ENCODE data around the gene HIF3A. TPM values are rescaled to one million over a fixed set of nuclear protein-coding genes. Genes with fewer than 3 reads are reported as not detected.
"Not testable (repeated sequence)": the region's sequence is repeated elsewhere in the genome, so short reads cannot be mapped to it uniquely, and the experiment has no call there.

HIF3A gene
- total and polyA plus RNA-seq, 2 of the 4 experiments (the other 2 are of a cell fraction) = 0.02 TPM; not detected in 1

DNA sequence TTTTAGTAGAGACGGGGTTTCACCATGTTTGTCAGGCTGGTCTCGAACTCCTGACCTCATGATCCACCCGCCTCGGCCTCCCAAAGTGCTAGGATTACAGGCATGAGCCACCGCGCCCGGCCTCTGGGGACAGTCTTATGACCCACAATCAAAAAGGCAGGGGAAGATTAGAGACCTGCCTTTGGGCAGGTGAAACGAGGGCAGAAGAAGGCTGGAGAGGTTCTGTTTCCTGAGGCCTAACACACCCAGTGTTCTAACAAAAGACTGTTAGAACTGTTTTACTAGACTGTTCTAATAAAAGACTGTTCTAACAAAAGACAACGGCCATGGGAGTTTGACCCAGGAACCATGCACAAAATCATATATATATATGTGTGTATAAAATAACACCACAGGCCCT lies 26.4 kb downstream of the HIF3A start:
- CTCF ChIA-PET; H3K27ac ChIP-seq (ENCODE audit: insufficient read depth, low read length); H3K79me1 ChIP-seq (ENCODE audit: low read depth in 1 of 2, low read length in 2 of 2); H3K18ac ChIP-seq (ENCODE audit: low read depth, low read length); H4K20me1 ChIP-seq (ENCODE audit: insufficient read depth, low read length); H2AFZ ChIP-seq (replicated peaks; ENCODE audit: low read length, poor library complexity); H3K56ac ChIP-seq (ENCODE audit: extremely low read depth, insufficient read depth, low read length); H4K91ac ChIP-seq (ENCODE audit: insufficient read depth, low read depth, low read length); H2AK5ac ChIP-seq (ENCODE audit: low read depth, low read length); BruUV-seq (replicated peaks); H3K4ac ChIP-seq (ENCODE audit: low read depth, low read length); H2BK120ac ChIP-seq (ENCODE audit: low read depth, low read length); intact Hi-C loops (cut with micrococcal nuclease); H3K4me1 ChIP-seq (ENCODE audit: control insufficient read depth, insufficient read depth, low read length); H4K5ac ChIP-seq (ENCODE audit: low read depth, low read length); H3K4me2 ChIP-seq (ENCODE audit: low read depth, low read length); H3K27me3 ChIP-seq (ENCODE audit: control insufficient read depth, insufficient read depth, low read length); ATAC-seq (ENCODE audit: low read depth); H3K36me3 ChIP-seq (ENCODE audit: control insufficient read depth, insufficient read depth, low read length); DNase-seq; H3K14ac ChIP-seq (replicated peaks; ENCODE audit: low read depth, low read length); dilution Hi-C loops (cut with HindIII; ENCODE audit: low sequenced_read_pairs, unreplicated experiment); POLR2A ChIA-PET (ENCODE audit: unreplicated experiment); H3K23ac ChIP-seq (ENCODE audit: low read depth, low read length); H4K8ac ChIP-seq (ENCODE audit: low read depth in 2 of 2, low read length in 2 of 2); H2BK20ac ChIP-seq (ENCODE audit: low read depth, low read length); H3K9ac ChIP-seq (ENCODE audit: low read depth, low read length); in situ Hi-C loops (cut with MboI; ENCODE audit: low sequenced_read_pairs); H2BK5ac ChIP-seq (ENCODE audit: low read depth, low read length, poor library complexity, severe bottlenecking); H2BK15ac ChIP-seq (ENCODE audit: low read depth, low read length); H2AK9ac ChIP-seq (replicated peaks; ENCODE audit: low read depth, low read length, poor library complexity); H3K4me3 ChIP-seq (ENCODE audit: insufficient read depth, low read depth, low read length); H3K9me1 ChIP-seq (ENCODE audit: insufficient read depth, low read length): not testable (repeated sequence)
- H3K9me3 ChIP-seq (ENCODE audit: control insufficient read depth, insufficient read depth, low read length) = peaks cover 16% of the 10 kb centered on the region
- WGBS, 2 experiments (ENCODE audit: extremely low coverage in 2 of 2, insufficient read length in 1 of 2) = 79% methylated on average over 7 of the region's 9 CpGs; no CpG with 5 or more reads in 1 of the 2 experiments
